Mucosa of descending colon (tissue), 3 donors: Measurements from ENCODE around the gene ITGAL. TPM values are rescaled to one million over a fixed set of nuclear protein-coding genes. Genes with fewer than 3 reads are reported as not detected.
A peak's percentile ranks its signal among the peaks of the same experiment; 100 is the strongest.

ENCODE experiments used
- ATAC-seq: fragments of 200-7000 bp; cut with Tn5 transposase; one replicate; pipeline ENCODE4 v1.9.1; 2020; ENCODE audit warnings: mild to moderate bottlenecking, moderate library complexity
- DNase-seq, 3 donors: peaks; one replicate each; pipeline ENCODE4 v3.0.0-alpha.2; 2020
- H3K36me3 ChIP-seq: fragments of 200-600 bp; one replicate; pipeline ENCODE4 v1.8.0; 2021; ENCODE audit warnings: low read depth, mild to moderate bottlenecking
- H3K4me1 ChIP-seq: fragments of 200-600 bp; one replicate; pipeline ENCODE4 v1.8.0; 2021; ENCODE audit warnings: low read depth, mild to moderate bottlenecking
- H3K4me3 ChIP-seq: fragments of 200-600 bp; one replicate; pipeline ENCODE4 v1.8.0; 2021; ENCODE audit warnings: mild to moderate bottlenecking
- H3K9me3 ChIP-seq: fragments of 200-600 bp; one replicate; pipeline ENCODE4 v1.8.0; 2021; ENCODE audit warnings: mild to moderate bottlenecking
- intact Hi-C, 2 donors: fragments of 100-400 bp; cut with DNase I in 1 of 2; cut with micrococcal nuclease in 1 of 2; formaldehyde crosslinking; loops; one replicate each; pipeline versions ENCODE4 v1.11.0 to v1.11.1; 2022; cut with DNase I, micrococcal nuclease
- long read RNA-seq, 2 donors: library from polyadenylated mRNA; unstranded; transcript quantifications; one replicate each; pipeline ENCODE4 v2.0.0, GENCODE V29; 2019 to 2021
- total RNA-seq, 3 donors: library from RNA; stranded (reverse); fragmentation: NEBNext Ultra II Directional in 2 of 3; extraction: Animal tissue kit (Norgen Biotek cat#: 25700) in 2 of 3; gene quantifications; one replicate each; pipeline versions ENCODE4 v1.2.1 to v1.2.4, GENCODE V29; 2021 to 2023
- TF ChIP-seq, protein P1 (sequence below): fragments of 200-600 bp; IDR thresholded peaks from one replicate; pipeline ENCODE4 v1.8.0; 2022; ENCODE audit warnings: antibody characterized with exemption, mild to moderate bottlenecking
- donor health status: DM: no; HTN: no; CAD: no; lungs with moderate emphysema.
- donor health status: DM: no; HTN: no; CAD: no.
- donor health status: DM: no; HTN: yes; CAD: no.

The ITGAL gene
- 10 to 100 TPM in 1 of 3 donors, 1 to 10 TPM in 2; 8.1 to 14.8 (median 8.5) TPM for total RNA-seq
- long read RNA-seq, donor 1, partial matches to known transcripts: 0 of 1 reads
- long read RNA-seq, donor 1, other reads (novel, unspliced or antisense): 1 of 1 reads
- long read RNA-seq, donor 2, partial matches to known transcripts: 4 of 4 reads
- long read RNA-seq, donor 2, other reads (novel, unspliced or antisense): 0 of 4 reads

DNA sequence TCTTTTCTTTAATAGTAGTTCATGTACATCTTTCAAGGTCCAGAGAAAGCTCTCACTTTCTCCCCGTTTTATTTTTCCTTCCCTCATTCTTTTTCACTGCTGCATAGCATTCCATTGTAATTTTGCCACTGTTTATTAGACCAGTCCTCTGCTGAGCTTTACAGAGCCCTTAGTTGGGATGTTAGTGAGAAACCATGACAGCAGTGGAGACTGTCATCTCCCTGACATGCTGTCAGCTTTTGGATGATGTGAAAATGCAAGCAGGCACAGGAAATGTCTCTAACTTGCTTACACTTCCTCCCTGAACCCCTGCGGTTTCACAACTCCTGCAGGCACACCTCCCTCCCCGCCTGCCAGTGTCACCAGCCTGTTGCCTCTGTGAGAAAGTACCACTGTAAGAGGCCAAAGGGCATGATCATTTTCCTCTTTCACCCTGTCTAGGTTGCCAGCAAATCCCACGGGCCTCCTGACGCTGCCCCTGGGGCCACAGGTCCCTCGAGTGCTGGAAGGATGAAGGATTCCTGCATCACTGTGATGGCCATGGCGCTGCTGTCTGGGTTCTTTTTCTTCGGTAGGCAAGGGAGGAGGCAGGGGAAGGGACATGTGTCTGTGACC is at the start of gene ITGAL:
Gene ITGAL (plus strand): TSS at position 415 of the 615 bp plus-strand sequence. CDS start 96 bp downstream, at position 511.
- Histone ChIP-seq H3K4me3 (no peak within 1 kb of the TSS), H3K4me1 (no peaks in the 10 kb centered on the region), H3K36me3 (no peaks in the 10 kb centered on the region), H3K9me3 (no peaks in the 10 kb centered on the region)
- intact Hi-C loops: no loop called here
- DNase-seq: peak; percentile 58 to 89 (median 61)
- TF ChIP-seq, protein P1, sequence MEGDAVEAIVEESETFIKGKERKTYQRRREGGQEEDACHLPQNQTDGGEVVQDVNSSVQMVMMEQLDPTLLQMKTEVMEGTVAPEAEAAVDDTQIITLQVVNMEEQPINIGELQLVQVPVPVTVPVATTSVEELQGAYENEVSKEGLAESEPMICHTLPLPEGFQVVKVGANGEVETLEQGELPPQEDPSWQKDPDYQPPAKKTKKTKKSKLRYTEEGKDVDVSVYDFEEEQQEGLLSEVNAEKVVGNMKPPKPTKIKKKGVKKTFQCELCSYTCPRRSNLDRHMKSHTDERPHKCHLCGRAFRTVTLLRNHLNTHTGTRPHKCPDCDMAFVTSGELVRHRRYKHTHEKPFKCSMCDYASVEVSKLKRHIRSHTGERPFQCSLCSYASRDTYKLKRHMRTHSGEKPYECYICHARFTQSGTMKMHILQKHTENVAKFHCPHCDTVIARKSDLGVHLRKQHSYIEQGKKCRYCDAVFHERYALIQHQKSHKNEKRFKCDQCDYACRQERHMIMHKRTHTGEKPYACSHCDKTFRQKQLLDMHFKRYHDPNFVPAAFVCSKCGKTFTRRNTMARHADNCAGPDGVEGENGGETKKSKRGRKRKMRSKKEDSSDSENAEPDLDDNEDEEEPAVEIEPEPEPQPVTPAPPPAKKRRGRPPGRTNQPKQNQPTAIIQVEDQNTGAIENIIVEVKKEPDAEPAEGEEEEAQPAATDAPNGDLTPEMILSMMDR: no peak
- ATAC-seq: peak; percentile 91

DNA sequence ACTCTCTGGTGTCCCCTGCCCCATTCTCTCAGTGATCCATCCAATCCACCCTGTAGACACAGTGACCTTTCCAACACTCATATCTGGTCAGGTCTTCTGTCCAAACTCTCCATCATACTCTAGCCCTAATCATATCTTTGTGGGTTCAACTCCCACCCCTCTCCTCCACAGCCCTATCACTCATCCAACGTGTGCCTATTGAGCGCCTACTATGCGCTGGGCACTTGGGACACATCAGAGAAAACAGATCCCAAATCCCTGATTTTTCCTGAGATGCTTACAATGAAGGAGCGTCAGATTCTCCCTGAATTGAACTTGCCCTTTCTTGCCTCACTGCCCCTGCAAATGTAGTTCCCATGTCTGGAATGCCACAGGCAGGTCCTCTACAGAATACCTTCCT is 44.5 kb upstream of the ITGAL start:
- Histone ChIP-seq H3K36me3 (peaks cover 7% of the 10 kb centered on the region), H3K4me3 (no peak overlapping the region), H3K4me1 (peaks cover 11% of the 10 kb centered on the region), H3K9me3 (no peaks in the 10 kb centered on the region)
- no peak for ATAC-seq
- TF ChIP-seq, protein P1: no peak
- intact Hi-C loops: no loop called here
- no peak for DNase-seq

DNA sequence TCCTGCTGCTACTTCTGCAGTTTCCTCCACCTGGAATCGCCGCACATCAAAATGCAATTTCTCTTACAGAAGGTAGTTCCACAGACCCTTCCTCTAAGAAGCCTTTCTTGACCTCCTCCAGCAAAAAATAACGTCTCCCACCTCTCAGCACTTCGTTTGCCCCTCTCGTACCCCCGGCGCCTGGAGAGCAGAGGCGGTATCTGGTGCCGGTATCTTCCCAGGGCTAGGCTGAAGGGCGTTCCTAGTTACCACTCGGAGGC is 43.2 kb upstream of the ITGAL start:
- peaks cover under 1% of the 10 kb centered on the region for H3K36me3 ChIP-seq
- no peaks in the 10 kb centered on the region for H3K9me3 ChIP-seq
- ATAC-seq: peak; percentile 59
- peaks cover 11% of the 10 kb centered on the region for H3K4me1 ChIP-seq
- DNase-seq: no peak
- intact Hi-C loops: no loop called here
- TF ChIP-seq, protein P1: no peak
- H3K4me3 ChIP-seq: peak overlapping the region; percentile 40

DNA sequence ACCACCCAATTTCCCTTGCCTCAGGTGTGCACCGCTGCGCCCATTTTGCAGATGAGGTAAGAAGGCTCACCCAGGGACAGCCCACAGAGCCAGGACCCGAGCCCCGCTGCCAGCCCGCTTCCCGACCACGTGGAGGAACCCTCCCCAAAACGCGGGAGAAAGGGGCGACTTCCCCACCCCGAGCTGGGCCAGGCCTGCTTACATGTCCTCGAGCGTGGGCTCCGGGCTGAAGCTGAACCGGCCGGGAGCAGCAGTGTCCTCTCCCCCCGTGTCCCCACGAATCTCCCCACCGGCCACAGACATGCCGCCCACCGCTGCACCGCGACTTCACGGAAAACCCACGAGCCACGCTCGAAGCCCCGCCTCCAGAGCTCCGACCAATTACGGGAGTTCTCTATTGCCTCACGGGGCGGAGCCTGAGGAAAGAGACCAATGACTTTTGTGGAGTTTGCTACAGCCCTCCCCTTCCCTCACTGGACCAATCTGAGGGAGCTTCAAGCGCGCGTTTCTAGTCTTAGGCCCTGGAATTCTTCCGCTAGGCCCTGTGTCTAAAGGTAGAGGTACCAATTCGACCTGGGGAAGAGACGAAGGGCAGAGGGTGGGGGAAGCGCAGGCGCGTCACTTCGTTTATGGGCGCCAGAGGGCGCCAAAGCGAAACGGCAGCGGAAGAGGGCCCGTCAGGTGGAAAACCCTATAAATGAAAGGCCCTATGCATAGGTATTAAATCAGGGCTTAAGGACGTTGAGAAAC is 42.7 kb upstream of the ITGAL start, which contains the start of gene DCTPP1:
Gene DCTPP1 (minus strand): TSS at position 353 of the 750 bp plus-strand sequence. CDS start 50 bp downstream, at position 303.
- no peaks in the 10 kb centered on the region for H3K36me3 ChIP-seq
- TF ChIP-seq, protein P1: peak; percentile 68
- H3K9me3 ChIP-seq: no peaks in the 10 kb centered on the region
- intact Hi-C loops: no loop called here
- DNase-seq: peak; percentile 95 to 98 (median 96)
- peaks cover 11% of the 10 kb centered on the region for H3K4me1 ChIP-seq
- peak; percentile 97 for ATAC-seq
- H3K4me3 ChIP-seq: peak within 1 kb of the TSS; percentile 40

DNA sequence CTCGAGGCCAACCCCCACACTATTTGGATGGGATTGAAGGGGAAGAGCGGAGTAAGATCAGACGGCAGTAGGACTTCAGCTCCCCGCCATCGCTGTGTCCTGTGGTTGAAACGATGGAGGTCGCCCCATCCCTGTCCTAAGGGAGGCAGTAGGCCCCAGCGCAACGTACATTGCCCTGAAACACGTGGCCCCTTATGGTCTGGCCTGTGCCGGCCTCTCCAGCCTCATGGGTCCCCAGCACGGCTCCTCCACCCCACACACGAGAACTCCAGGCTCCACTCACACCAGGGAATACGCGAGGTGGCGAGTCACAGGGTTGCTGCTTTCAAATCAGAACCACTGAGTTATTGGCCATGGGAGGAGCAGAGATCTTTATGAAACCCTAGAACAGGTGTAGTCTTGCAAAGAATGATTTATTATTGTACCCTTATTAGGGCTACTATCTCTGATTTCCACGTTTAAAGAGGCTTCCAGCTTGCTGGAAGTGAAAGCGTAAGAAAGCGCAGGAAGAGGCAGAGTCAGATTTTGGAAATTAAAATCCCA is 42.0 kb upstream of the ITGAL start:
- TF ChIP-seq, protein P1: no peak
- Histone ChIP-seq H3K9me3 (no peaks in the 10 kb centered on the region), H3K4me3 (no peak overlapping the region), H3K36me3 (no peaks in the 10 kb centered on the region), H3K4me1 (peaks cover 11% of the 10 kb centered on the region)
- DNase-seq: peak in 2 of 3 donors; percentile 66 to 72
- intact Hi-C loops: no loop called here
- ATAC-seq: peak; percentile 3
